HG03066 (cell line): ENCODE data around the gene S100A6.
A peak's percentile ranks its signal among the peaks of the same experiment; 100 is the strongest.
"Not testable (repeated sequence)": the region's sequence is repeated elsewhere in the genome, so short reads cannot be mapped to it uniquely, and the experiment has no call there.

ENCODE experiments used
- ATAC-seq: cut with Tn5 transposase; IDR thresholded peaks from one replicate; pipeline ENCODE4 v1.9.1; 2021; ENCODE audit warnings: low read depth; ENCODE audit not compliant: unreplicated experiment

Gene S100A6

GRCh38 chr1:153535242-153536011, at the start of gene S100A6:
Gene S100A6 (minus strand): TSS chr1:153535991. CDS start chr1:153535339, 652 bp downstream.
- ATAC-seq = no peak

DNA sequence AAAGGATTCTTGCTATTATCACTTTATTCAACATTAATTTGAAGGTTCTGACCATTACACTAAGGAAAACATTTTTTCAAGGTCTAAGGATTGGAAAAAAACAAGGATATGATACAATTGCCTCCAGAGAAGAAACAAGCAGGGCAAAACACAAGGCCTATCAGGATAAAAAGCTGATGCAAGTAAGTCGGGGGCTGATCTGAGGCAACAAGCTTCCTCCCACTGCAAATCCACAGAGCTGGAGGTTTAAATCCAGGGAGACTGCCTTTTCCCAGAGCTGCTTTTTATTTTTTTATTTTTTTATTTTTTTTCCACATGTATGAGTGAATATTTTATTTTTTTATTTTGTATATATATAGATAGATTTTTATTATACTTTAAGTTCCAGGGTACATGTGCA, 49.2 kb upstream of the S100A6 start:
- ATAC-seq = no peak

GRCh38 chr1:153583976-153584375, 48.2 kb upstream of the S100A6 start:
- no peak for ATAC-seq

DNA sequence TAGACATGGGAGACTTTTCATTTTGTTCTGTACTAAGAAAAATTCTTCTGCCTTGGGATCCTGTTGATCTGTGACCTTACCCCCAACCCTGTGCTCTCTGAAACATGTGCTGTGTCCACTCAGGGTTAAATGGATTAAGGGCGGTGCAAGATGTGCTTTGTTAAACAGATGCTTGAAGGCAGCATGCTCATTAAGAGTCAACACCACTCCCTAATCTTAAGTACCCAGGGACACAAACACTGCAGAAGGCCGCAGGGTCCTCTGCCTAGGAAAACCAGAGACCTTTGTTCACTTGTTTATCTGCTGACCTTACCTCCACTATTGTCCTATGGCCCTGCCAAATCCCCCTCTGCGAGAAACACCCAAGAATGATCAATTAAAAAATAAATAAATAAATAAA, 47.7 kb upstream of the S100A6 start:
- ATAC-seq = not testable (repeated sequence)

- ATAC-seq = not testable (repeated sequence)
Measured at GRCh38 chr1:153582836-153583235, 47.0 kb upstream of the S100A6 start.

GRCh38 chr1:153578936-153579335, 43.1 kb upstream of the S100A6 start:
- no peak for ATAC-seq

GRCh38 chr1:153578490-153578889, 42.7 kb upstream of the S100A6 start:
- ATAC-seq = no peak

GRCh38 chr1:153577624-153578051, 41.8 kb upstream of the S100A6 start:
- ATAC-seq = no peak

DNA sequence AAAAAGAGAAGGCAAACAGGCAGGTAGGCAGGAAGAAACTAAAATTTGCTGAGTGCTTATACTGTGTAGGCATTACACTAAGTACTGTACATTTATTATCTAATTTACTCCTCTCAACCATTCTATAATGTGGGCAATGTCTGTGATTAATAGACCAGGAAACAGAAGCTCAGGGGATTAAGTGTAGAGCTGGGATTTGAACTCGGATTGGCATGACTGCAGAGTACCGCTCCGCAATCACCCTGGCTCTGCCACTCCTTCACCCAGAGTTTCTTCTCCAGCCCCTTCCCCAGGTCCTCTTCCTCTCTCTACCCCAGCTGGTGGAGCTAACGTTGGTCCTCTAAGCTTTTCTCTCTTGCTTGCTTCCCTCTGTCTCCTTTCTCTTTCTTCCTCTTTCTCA, 41.3 kb upstream of the S100A6 start:
- no peak for ATAC-seq

DNA sequence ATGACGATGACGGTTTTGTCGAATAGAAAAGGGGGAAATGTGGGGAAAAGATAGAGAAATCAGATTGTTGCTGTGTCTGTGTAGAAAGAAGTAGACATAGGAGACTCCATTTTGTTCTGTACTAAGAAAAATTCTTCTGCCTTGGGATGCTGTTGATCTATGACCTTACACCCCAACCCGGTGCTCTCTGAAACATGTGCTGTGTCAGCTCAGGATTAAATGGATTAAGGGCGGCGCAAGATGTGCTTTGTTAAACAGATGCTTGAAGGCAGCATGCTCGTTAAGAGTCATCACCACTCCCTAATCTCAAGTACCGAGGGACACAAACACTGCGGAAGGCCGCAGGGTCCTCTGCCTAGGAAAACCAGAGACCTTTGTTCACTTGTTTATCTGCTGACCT, 39.7 kb upstream of the S100A6 start:
- ATAC-seq = not testable (repeated sequence)

DNA sequence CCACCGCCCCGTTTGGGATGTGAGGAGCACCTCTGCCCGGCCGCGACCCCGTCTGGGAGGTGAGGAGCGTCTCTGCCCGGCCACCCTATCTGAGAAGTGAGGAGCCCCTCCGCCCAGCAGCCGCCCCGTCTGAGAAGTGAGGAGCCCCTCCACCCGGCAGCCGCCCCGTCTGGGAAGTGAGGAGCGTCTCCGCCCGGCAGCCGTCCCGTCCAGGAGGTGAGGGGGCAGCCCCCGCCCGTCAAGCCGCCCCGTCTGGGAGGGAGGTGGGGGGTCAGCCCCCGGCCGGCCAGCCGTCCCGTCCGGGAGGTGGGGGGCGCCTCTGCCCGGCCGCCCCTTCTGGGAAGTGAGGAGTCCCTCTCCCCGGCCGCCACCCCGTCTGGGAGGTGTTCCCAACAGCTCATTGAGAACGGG, 39.3 kb upstream of the S100A6 start:
- ATAC-seq = not testable (repeated sequence)

GRCh38 chr1:153573351-153573750, 37.6 kb upstream of the S100A6 start:
- ATAC-seq = no peak

DNA sequence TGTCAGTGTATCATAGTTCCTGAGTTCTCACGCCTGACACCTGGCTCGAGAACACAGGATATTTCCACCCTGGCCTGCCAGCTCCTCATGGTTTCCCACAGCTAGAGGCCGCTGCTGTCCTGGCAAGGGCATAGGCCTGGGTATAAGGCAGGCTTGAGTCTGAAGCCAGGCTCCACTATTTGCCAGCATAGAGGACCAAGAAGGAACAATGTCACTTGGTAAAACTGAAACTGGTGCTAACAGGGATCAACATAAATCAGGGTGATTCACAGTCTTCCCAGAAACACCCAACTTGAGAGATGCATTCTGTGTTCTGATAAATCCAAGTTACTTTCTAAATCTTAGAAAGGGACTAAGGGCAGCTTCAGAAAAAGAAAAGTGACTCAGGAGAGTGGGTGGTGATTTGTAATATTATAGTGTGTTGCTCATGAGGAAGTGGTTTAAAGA, 36.8 kb upstream of the S100A6 start:
- no peak for ATAC-seq

- ATAC-seq = no peak
Measured at GRCh38 chr1:153571706-153572105, 35.9 kb upstream of the S100A6 start.

GRCh38 chr1:153570874-153571273, 35.1 kb upstream of the S100A6 start:
- ATAC-seq = no peak

DNA sequence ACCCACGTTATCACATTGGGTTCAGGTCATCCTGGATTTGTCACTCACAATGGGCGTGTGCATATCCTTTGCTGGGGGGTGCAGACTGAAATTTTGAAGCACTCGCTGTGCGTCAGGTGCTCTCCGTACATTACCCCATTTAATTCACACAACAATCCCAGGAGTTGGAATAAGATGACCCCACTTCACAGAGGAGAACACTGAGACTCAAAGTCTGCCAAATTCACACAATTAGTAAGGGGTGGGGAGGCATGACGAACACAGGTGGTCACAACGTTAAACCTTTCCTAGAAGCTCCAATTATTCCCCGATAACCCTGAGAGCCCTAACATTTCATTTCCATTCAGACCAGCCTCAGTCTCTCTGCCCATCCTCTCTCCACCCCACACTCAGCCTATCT, 33.7 kb upstream of the S100A6 start:
- no peak for ATAC-seq

GRCh38 chr1:153568367-153569099, 32.7 kb upstream of the S100A6 start:
- no peak for ATAC-seq

GRCh38 chr1:153567621-153568366, 32.0 kb upstream of the S100A6 start:
- ATAC-seq = no peak

DNA sequence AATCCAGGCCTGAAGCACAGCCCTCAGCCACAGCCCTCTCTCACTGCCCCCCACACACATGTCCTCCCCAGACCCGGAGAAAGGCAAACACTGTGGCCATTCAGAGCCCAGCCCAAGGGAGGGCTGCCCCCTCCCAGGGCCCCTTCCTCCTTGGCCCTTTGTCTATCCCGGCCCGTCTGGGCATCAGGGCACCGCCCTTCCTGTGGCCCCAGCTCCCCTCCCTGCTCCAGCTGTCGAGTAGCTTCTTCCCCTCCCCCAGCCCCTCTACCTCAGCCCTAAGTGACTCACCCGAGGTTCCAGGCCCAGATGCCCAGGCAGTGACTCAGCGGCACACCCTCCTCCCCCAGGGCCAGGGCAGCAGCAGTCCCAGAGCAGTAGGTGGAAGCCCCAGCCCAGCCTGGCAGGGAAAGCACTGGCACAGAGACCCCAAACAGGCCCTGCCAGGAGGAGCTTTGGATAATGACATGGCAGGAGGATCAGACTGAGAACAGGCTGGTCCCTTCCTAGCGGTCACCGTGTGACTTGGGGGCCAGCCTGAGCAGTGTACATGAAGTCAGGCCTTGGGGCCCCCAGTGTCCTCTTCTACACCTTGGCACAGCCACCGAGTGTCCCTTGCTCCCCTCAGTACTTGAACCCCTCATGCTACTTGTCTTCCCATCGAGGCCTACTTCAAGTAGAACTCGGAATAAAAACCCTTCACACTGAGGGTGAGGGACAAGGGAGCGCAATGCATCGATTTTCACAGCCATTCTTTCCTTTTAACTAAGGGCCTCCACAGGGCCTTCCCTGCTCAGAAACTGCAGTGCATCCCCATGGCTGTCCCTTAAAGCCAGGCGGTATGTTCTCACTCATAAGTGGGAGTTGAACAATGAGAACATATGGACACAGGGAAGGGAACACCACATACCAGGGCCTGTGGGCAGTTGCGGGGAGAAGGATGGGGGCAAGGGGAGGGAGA, 30.9 kb upstream of the S100A6 start:
- ATAC-seq = peak; percentile 42
